CD4-positive, alpha-beta T cell treated with Interleukin-6 at 100 ng/mL for 8 hours (primary cell): ENCODE results near the gene ARHGAP45.
"Not testable (repeated sequence)": the region's sequence is repeated elsewhere in the genome, so short reads cannot be mapped to it uniquely, and the experiment has no call there.

Source experiments
- DNase-seq: peaks from one replicate; pipeline ENCODE4 v3.0.0-alpha.2; 2020; ENCODE audit warnings: mixed read lengths, low spot score

Gene ARHGAP45, protein sequence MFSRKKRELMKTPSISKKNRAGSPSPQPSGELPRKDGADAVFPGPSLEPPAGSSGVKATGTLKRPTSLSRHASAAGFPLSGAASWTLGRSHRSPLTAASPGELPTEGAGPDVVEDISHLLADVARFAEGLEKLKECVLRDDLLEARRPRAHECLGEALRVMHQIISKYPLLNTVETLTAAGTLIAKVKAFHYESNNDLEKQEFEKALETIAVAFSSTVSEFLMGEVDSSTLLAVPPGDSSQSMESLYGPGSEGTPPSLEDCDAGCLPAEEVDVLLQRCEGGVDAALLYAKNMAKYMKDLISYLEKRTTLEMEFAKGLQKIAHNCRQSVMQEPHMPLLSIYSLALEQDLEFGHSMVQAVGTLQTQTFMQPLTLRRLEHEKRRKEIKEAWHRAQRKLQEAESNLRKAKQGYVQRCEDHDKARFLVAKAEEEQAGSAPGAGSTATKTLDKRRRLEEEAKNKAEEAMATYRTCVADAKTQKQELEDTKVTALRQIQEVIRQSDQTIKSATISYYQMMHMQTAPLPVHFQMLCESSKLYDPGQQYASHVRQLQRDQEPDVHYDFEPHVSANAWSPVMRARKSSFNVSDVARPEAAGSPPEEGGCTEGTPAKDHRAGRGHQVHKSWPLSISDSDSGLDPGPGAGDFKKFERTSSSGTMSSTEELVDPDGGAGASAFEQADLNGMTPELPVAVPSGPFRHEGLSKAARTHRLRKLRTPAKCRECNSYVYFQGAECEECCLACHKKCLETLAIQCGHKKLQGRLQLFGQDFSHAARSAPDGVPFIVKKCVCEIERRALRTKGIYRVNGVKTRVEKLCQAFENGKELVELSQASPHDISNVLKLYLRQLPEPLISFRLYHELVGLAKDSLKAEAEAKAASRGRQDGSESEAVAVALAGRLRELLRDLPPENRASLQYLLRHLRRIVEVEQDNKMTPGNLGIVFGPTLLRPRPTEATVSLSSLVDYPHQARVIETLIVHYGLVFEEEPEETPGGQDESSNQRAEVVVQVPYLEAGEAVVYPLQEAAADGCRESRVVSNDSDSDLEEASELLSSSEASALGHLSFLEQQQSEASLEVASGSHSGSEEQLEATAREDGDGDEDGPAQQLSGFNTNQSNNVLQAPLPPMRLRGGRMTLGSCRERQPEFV

DNA sequence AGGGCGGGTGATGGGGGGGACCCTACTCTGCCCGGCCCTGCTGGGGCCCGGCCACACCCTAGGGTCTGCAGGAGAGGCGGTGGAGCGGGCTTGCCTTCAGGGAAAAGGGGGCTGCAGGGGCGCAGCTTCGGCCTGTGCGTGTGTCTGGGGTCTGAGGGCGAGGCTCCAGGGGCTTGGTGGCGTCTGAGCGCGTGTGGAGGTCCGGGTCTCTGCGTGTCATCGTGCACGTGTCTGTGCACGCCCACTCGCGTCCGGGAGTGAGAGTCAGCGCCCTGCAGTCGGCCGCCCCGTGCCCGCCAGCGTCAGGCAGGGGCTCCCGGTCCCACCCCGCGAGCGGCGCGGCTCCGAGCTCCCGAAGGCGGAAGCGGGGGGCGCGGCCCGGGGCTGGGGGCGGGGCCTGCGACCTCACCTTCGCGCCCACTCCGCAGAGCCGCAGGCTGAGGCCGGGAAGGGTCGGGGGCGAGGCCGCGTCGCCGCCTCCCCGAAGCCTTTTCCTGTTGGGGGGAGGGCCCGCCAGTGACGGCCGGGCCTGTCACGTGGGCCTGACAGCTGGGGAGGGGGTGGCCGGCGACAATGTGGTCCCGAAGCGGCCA lies at the start of gene ARHGAP45:
TSS of gene ARHGAP45 (plus strand) at position 420 of the 593 bp plus-strand sequence. CDS start 239 bp downstream, outside the sequence.
- peak; percentile 89 for DNase-seq

DNA sequence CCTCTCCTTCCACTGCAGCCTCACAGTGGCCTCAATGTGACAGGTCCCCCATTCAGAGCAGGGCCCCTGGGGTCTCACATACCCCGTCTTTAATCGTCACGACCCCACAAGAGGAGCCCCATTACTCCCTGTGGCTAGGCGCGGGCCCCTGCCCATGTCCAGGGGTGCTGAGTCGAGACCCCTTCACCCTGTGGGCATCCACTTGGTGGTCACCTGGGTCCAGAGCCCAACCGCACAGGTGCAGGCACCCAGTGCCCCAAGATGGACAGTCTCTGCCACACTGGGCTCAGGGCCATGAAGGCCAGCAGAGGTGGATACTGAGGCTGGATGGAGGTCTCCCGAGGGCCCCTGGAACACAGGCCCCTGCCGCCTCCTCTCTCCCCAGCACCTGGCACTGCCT lies 49.1 kb upstream of the ARHGAP45 start:
- DNase-seq, result no peak

DNA sequence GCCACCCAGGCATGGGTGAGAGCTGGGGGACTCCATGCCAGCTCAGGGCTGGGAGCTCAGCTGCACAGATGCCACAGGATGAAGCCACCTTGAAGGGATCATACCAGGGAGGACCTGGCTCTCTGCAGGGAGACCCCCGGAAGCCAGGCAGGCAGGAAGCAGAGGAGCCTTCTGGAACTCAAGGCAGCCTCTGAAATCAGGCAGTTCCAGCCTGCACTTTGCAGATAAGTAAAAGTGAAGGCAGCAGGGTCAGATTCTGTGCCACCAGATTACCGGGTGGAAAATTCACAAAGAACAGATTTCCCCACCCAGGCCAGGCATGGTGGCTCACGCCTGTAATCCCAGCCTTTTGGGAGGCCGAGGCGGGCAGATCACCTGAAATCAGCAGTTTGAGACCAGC lies 48.6 kb upstream of the ARHGAP45 start:
- DNase-seq, result no peak

DNA sequence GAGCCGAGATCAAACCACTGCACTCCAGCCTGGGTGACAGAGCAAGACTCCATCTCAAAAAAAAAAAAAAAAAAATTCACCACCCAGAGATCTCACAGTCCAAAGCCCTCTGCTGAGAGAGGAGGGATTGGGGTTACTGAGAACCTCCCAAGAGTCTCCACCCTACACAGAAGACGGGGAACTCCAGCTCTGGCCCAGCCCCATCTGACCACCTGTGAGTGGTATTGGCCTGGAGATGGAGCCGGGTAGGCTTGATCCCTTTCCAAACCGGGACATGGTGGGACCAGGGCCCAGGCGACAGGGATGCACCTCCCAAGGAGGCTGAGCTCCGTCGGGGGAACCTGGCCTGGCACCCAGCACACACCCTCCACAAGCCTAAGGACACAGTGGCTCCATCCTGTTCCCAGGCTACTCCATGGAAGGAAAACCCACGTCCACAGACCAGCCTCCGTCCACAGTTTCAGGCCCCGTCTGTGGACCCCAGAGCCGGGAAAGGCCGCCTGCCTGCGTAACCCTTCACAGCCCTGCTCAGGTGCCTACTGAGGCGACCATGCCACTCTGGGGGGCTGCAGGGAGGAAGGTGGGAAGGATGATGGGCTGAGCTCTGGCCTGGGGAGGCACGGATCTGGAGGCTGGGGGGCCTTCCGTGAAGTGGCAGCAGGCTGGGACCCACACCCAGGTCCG lies 47.9 kb upstream of the ARHGAP45 start:
- DNase-seq, result no peak

DNA sequence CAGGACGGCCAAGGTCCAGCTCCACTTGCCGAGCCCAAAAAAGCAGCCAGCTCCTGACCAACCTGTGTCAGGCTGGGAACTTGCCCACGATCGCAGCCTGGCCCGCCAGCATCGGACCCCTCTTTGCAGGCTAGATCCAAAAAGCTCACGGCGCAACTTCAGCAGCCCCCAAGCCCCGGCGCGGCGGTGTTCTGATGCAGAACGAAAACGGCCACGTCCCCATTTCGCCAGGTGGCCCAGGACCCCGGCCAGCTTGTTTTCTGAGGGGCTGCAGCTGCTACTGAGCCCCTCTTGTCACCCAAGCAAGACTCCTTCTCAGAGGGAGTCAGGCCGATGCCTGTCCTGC lies 47.4 kb upstream of the ARHGAP45 start:
- no peak for DNase-seq

DNA sequence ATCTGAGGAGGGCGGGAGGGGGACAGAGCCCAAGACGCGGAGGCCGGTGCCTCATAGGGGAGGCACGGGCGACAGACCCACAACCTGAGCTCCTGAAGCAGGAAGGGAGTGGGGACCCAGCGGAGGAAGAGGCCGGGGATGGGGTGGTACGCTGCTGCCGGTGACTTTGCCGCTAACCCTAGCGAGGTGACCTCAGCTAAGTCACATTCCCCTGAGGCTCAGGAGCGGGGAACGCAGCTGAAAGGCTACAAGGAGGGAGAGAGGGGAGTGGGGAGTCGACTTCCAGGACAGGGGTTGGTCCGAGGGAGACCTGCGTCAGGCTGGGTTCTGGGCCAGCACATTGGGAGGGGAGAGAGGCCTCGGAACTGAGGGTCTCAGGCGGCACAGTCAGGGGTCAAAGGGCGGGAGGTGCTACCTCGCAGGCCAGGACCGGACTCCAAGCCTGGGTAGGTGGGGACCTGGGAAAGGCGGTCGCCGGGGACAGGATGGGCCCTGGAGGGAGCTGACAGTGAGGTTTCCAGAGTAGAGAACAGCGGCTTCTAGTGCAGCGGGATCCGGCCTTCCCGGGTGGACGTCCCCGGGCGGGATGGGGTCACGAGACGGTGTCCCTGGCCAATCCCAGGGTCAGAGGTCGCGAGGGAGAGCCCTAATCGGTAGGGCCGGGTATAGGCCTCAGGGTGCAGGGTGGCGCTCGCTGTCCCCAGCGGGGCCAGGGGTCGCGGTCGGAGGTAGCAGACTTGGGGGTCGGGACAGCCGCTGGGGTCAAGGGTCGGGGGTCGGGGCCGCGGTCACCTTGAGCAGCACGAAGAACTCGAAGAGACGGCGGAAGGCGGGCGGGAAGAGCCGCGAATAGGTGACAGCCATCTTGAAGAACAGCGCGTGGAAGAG lies 46.7 kb upstream of the ARHGAP45 start:
- no peak for DNase-seq

DNA sequence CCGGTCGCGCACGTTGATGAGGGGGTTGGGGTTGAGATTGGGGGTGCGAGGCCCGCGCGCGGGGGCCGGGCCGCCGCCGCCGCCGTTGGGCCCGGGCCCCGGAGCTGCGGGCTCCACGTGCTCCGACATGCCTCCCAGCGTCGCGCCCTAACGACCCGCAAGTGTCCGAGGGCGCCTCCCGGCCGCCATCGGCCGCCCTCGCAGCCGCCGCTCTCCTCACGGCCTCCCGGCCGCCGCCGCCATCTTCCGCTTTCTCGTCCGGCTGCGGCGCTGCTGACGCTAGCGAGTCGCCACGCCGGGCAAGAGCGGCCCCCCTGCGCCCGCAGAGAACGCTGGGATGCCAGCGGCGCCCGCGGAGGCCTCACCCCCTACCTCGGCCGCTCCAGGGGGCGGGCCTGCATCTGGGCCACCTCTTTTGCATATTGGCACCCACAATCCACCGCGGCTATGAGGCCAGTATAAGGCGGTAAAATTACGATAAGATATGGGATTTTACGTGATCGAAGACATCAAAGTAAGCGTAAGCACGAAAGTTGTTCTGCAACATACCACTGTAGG lies 46.0 kb upstream of the ARHGAP45 start, which contains the start of gene TMEM259:
TSS of gene TMEM259 (minus strand) at position 256 of the 558 bp plus-strand sequence. CDS start at position 129, 127 bp downstream.
- peak; percentile 98 for DNase-seq

DNA sequence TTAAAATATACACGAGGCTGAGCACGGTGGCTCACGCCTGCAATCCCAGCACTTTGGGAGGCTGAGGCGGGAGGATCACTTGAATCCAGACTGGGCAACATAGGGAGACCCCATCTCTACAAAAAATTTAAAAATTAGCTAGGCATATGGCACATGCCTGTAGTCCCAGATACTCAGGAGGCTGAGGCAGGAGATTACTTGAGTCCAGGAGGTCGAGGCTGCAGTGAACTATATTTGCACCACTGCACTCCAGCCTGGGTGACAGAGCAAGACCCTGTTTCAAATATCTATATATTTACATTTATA lies 43.1 kb upstream of the ARHGAP45 start:
- not testable (repeated sequence) for DNase-seq

DNA sequence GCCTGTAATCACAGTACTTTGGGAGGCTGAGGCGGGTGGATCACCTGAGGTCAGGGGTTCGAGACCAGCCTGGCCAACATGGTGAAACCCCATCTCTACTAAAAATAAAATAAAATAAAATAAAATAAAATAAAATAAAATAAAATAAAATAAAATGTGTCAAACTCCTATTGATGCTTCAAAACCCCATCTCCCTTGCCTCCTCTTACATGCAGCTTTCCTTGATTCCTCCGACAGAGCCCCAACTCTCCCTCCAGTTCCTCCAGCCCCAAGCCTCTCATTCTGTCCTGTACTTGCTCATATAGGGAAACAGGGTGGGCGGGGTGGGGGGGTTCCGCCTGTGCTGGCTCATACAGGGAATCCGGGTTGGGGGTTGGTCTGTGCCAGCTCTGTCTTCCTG lies 41.9 kb upstream of the ARHGAP45 start:
- DNase-seq, result not testable (repeated sequence)

DNA sequence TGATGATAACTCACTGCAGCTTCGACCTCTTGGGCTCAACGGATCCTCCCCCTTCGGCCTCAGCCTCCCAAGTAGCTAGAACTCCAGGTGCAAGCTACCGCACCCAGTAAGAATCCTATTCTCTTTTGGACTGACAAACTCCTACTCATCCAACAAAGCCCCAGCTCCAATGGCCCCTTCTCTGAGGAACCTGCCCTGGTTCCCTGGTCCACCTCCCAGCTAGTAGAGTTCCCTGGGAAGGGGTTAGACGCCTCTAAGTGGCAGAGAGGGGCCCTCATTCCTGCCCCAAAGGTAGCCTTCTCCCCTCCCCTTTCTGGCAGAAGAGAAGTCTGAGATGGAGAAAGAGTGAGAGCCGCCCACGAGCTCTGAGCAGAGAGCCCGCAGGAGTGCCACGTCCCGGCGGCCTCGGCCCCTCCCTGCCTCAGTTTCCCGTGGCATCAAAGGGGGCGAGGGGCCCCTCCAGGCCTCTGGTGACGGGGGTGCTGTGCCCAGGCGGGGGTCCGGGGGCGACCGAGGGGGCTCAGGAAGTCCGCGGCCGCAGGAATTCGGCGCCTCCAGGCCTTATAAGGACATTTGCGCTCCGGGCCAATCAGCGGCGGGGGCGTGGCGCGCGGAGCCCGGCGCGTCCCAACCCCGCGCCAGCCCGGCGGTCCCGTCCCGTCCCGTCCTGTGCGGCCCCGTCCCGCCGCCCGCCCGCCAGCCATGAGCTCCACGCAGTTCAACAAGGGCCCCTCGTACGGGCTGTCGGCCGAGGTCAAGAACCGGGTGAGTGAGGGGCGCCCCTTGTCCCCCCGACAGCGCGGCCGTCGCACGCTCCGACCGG lies 40.8 kb upstream of the ARHGAP45 start, which contains the start of gene CNN2:
TSS of gene CNN2 (plus strand) at position 649 of the 823 bp plus-strand sequence. CDS start at position 703, 54 bp downstream.
- peak; percentile 47 for DNase-seq

DNA sequence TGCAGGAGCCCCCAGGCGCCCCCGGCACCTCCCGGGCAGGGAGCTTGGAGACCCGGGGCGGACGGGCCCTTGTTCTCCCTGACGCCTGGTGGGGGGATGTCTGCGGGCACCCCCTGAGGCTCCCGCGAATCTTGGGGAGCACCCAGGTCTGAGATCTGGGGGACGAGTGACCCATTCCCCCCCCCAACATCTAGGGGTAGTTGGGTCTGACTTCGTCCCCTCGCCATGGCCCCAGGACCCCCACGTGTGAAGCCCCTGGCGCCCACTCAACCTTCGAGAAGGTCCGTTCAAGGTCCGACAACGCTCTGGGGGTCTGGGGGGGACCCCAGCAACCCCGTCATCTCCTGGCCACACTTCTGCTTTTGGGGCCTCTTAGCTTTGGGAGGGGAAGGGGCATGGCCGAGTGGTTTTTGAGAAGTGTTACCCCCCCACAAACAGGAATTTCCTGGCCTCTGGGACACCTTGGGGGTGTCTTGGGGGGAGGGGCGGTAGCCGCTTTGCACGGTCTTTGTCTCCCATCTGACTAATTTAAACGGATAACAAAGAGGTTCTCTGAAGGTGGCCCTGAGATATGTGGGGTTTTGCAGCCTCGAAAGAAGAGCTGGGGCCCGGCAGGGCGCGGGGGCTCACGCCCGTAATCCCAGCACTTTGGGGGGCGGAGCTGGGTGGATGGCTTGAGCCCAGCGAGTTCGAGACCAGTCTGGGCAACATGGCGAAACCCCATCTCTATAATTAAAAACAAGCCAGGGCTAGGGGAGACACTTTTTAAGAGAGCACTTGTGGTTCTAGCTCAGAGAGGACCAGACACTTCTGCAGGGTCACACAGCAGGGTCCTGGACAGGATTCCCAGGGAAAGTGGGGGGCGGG lies 40.0 kb upstream of the ARHGAP45 start:
- peak; percentile 17 for DNase-seq

DNA sequence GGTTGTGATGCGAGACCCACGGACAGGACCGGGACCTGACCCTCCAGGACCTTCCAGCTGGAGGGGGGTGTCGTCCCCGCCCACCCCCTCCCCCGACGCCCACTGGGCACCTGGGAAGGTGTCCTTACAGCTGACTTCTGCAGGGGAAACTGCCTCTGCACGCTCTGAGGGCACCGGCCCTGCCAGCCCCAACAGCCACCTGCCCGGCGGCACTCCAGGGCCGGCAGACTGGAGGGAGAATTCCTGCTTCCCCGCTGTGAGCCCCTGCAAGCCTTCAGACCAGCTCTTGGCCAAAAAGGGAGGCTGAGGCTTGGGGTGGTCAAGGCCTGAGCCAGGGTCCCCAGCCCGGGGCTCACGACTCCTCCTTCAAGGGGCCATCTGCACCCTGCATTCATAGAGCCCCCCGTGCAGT lies 39.3 kb upstream of the ARHGAP45 start:
- peak; percentile 17 for DNase-seq

DNA sequence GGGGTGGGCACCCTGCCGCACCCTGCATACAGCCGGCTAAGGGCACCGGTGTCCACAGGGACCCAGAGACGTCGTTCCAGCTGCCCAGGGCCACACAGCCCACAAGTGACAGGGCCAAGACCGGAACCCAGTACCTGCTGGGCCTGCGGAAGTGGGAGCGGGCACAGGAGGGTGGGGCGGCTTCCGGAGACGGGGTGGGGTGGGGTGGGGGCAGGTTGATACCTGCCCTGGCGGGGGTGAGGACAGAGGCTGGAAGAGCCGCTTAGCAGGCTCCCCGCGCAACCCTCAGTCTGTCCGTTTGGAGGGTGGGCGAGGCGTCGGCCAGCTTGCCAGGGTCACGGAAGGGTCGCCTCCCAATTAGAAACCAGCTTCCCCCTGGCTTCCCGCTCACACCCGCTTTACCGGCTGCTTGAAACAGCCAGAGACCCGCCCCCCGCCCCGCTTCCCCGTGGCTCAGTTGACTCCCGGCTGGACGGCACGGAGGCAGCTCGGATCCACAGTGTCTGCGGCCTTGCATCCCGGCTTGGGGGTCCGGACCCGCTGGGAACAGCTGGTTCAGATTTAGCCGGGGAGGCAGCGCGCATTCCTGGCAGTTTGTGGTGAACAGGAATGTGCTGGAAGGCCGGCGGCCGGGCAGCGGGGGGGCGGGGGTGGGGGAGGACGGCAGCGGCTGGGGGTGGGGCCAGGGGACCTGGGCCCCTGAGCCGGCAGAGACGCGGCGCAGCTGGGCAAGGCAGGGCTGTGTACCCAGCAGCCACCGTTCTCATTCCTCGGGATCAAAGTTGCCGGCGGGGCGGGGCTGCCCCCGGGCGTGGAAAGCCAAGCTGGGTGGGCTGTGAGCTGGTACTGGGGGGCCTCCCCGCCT lies 38.7 kb upstream of the ARHGAP45 start:
- peak; percentile 77 for DNase-seq

DNA sequence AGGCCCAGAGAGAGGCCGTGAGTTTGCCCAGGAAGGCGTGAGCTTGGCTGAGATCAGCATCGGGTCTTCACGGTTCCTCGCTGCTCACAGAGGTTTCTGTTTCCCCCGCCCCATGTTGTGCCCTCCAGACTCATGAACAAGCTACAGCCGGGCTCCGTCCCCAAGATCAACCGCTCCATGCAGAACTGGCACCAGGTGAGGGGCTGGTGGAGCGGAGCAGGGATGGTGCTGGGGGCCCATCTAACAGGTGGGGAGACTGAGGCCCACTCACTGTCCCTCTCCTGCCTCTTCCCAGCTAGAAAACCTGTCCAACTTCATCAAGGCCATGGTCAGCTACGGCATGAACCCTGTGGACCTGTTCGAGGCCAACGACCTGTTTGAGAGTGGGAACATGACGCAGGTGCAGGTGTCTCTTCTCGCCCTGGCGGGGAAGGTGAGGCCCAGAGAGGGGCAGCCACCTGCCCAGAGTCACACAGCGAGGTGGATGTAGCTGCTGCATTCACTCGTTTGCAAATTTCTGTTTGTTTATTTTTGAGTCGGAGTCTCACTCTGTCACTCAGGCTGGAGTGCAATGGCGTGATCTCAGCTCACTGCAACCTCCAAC lies 34.6 kb upstream of the ARHGAP45 start:
- DNase-seq, result no peak

DNA sequence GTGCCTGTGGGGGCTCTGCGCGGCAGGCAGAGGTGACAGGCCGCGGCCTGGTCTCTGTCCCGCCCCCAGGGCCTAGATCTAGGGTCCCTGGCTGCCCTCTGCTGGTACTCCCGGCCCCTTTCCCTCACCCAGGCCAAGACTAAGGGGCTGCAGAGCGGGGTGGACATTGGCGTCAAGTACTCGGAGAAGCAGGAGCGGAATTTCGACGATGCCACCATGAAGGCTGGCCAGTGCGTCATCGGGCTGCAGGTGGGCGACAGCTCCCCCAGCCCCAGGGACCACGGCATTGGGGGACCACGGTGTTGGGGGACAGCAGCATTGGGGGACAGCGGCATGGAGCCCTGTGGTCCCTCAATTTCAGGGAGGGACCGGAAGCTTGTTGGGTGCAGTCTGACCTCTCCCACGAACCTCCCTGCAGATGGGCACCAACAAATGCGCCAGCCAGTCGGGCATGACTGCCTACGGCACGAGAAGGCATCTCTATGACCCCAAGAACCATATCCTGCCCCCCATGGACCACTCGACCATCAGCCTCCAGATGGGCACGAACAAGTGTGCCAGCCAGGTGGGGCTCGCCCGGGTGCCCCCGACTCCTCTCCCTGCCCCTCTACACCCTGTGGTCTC lies 30.9 kb upstream of the ARHGAP45 start:
- no peak for DNase-seq

DNA sequence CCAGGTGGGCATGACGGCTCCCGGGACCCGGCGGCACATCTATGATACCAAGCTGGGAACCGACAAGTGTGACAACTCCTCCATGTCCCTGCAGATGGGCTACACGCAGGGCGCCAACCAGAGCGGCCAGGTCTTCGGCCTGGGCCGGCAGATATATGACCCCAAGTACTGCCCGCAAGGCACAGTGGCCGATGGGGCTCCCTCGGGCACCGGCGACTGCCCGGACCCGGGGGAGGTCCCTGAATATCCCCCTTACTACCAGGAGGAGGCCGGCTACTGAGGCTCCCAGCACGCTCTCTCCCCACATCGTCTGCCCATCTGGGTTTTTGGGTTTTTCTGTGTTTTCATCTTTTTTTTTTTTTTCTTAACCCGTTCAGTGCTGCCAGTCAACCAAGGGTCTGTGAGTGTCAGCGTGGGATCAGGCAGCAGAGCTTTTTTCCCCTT lies 29.3 kb upstream of the ARHGAP45 start:
- DNase-seq, result no peak
